SK-N-SH (cell line): ENCODE measurements around the gene PIP4K2B. TPM values are rescaled to one million over a fixed set of nuclear protein-coding genes. Genes with fewer than 3 reads are reported as not detected.

ENCODE experiments used
- CTCF ChIA-PET: fragments of 300-600, 350-600 bp; formaldehyde crosslinking; extraction: SDS; loops from one replicate; lab custom pipeline; 2021; lab: Yijun Ruan, JAX
- POLR2A ChIA-PET: fragments of 350-600 bp; sonication (Branson Sonifier 250); formaldehyde crosslinking; extraction: SDS; loops from one replicate; lab custom pipeline; 2020; ENCODE audit warnings: antibody characterized with exemption, inconsistent platforms; lab: Yijun Ruan, JAX
- DNase-seq: peaks from one replicate; pipeline ENCODE4 v3.0.0; 2012
- H2AFZ ChIP-seq: fragments of 200-600 bp; sonication (generic); 2 replicates; pipeline ENCODE4 v1.8.1; 2016; ENCODE audit warnings: antibody characterized with exemption, mild to moderate bottlenecking, low read depth
- H3F3A ChIP-seq: fragments of 200-600 bp; sonication (generic); replicated peaks from 2 replicates; pipeline ENCODE3; 2016; ENCODE audit warnings: antibody characterized with exemption, mild to moderate bottlenecking; ENCODE audit not compliant: insufficient read depth
- H3K27ac ChIP-seq, 2 experiments: fragments of 200-500 bp in 1 of 2; fragments of 200-600 bp in 1 of 2; sonication (Bioruptor generic) in 1 of 2; sonication (generic), shearing (Covaris generic) in 1 of 2; 2 replicates each; pipeline versions ENCODE4 v1.5.1 to v1.6.1; 2014 to 2016; ENCODE audit warnings: low read depth in 2 of 2, inconsistent platforms in 1 of 2, low read length in 1 of 2, mild to moderate bottlenecking in 1 of 2, mixed read lengths in 1 of 2
- H3K27me3 ChIP-seq: fragments of 200-600 bp; sonication (generic), shearing (Covaris generic); 2 replicates; pipeline ENCODE4 v1.6.1; 2016; ENCODE audit warnings: mixed run types; ENCODE audit not compliant: insufficient read depth
- H3K36me3 ChIP-seq, 2 experiments: fragments of 200-500 bp in 1 of 2; fragments of 200-600 bp in 1 of 2; sonication (Bioruptor generic) in 1 of 2; sonication (generic) in 1 of 2; replicated peaks in 1 of 2; 2 replicates each; pipeline versions ENCODE3 to v1.5.1; 2014 to 2016; ENCODE audit warnings: low read length in 1 of 2, mild to moderate bottlenecking in 1 of 2; ENCODE audit not compliant: insufficient read depth in 2 of 2, control insufficient read depth in 1 of 2
- H3K4me1 ChIP-seq, 2 experiments: fragments of 200-500 bp in 1 of 2; fragments of 200-600 bp in 1 of 2; sonication (Bioruptor generic) in 1 of 2; sonication (generic), shearing (Covaris generic) in 1 of 2; 2 replicates each; pipeline versions ENCODE4 v1.5.1 to v1.6.1; 2014 to 2016; ENCODE audit warnings: low read depth in 1 of 2, low read length in 1 of 2, mixed run types in 1 of 2; ENCODE audit not compliant: insufficient read depth in 2 of 2, control insufficient read depth in 1 of 2
- H3K4me2 ChIP-seq: fragments of 200-600 bp; sonication (generic), shearing (Covaris generic); 2 replicates; pipeline ENCODE4 v1.6.1; 2017; ENCODE audit warnings: mixed run types
- H3K4me3 ChIP-seq, 2 experiments: fragments of 200-500 bp in 1 of 2; fragments of 200-600 bp in 1 of 2; sonication (Bioruptor generic) in 1 of 2; sonication (generic), shearing (Covaris generic) in 1 of 2; 2 replicates each; pipeline versions ENCODE4 v1.5.1 to v1.8.1; 2014 to 2016; ENCODE audit warnings: low read depth in 2 of 2, inconsistent platforms in 1 of 2, low read length in 1 of 2, mild to moderate bottlenecking in 1 of 2, mixed read lengths in 1 of 2, moderate library complexity in 1 of 2
- H3K79me2 ChIP-seq: fragments of 200-600 bp; sonication (generic); 2 replicates; pipeline ENCODE4 v1.8.1; 2017; ENCODE audit warnings: mild to moderate bottlenecking; ENCODE audit not compliant: insufficient read depth
- H3K9ac ChIP-seq: fragments of 200-600 bp; sonication (generic); 2 replicates; pipeline ENCODE4 v1.6.1; 2017; ENCODE audit warnings: mixed run types
- H3K9me2 ChIP-seq: fragments of 200-600 bp; sonication (generic); 2 replicates; pipeline ENCODE4 v1.6.1; 2017; ENCODE audit warnings: mixed run types
- H3K9me3 ChIP-seq: fragments of 200-600 bp; sonication (generic); 2 replicates; pipeline ENCODE4 v1.6.1; 2017; ENCODE audit warnings: mixed run types, mild to moderate bottlenecking, moderate library complexity
- H4K20me1 ChIP-seq: fragments of 200-600 bp; sonication (generic); 2 replicates; pipeline ENCODE4 v1.6.1; 2017; ENCODE audit warnings: mild to moderate bottlenecking, mixed run types; ENCODE audit not compliant: insufficient read depth
- CHD2 ChIP-seq: fragments of 150-350 bp; IDR thresholded peaks from 2 replicates; pipeline ENCODE4 v1.6.1; 2018; ENCODE audit warnings: low read length; ENCODE audit not compliant: partially characterized antibody
- ELF1 ChIP-seq: IDR thresholded peaks from 2 replicates; pipeline ENCODE4 v1.4.0; 2012
- FOXM1 ChIP-seq: IDR thresholded peaks from 2 replicates; pipeline ENCODE4 v1.4.0; 2012; ENCODE audit warnings: low read depth, mild to moderate bottlenecking
- GABPA ChIP-seq: IDR thresholded peaks from 2 replicates; pipeline ENCODE4 v1.4.0; 2012; ENCODE audit warnings: low read depth, mild to moderate bottlenecking
- GATA2 ChIP-seq: sonication (generic); formaldehyde crosslinking; IDR thresholded peaks from 2 replicates; pipeline ENCODE4 v1.5.0; 2020; ENCODE audit warnings: mild to moderate bottlenecking, missing genetic modification reagents
- JUND ChIP-seq: IDR thresholded peaks from 2 replicates; pipeline ENCODE4 v1.4.0; 2012
- MEF2A ChIP-seq: IDR thresholded peaks from 2 replicates; pipeline ENCODE4 v1.4.0; 2012; ENCODE audit warnings: low read depth, borderline replicate concordance
- POLR2AphosphoS5 ChIP-seq: IDR thresholded peaks from 2 replicates; pipeline ENCODE4 v1.6.1; 2012; ENCODE audit warnings: low read depth, low read length
- RCOR1 ChIP-seq: fragments of 150-350 bp; IDR thresholded peaks from 2 replicates; pipeline ENCODE4 v1.6.1; 2017; ENCODE audit warnings: antibody characterized with exemption, low read length
- SIN3A ChIP-seq: IDR thresholded peaks from 2 replicates; pipeline ENCODE4 v1.6.1; 2012; ENCODE audit warnings: low read depth, mild to moderate bottlenecking, low read length, moderate library complexity, borderline replicate concordance
- TEAD4 ChIP-seq: IDR thresholded peaks from 2 replicates; pipeline ENCODE4 v1.4.0; 2012; ENCODE audit warnings: mild to moderate bottlenecking, borderline replicate concordance; ENCODE audit not compliant: insufficient read depth
- WGBS: methylation state at CpG from one replicate; pipeline ENCODE4 v1.1.6; 2017; ENCODE audit warnings: low lambda C conversion rate; 5-methylcytosine and 5-hydroxymethylcytosine counted together
- polyA plus RNA-seq, 3 experiments: library from polyadenylated mRNA; depleted of rRNA; stranded (reverse); fragments of >200 nt; gene quantifications; 2 replicates each; pipeline ENCODE4 v1.2.3, GENCODE V29; 2012
- TF ChIP-seq, protein P1 (sequence below): IDR thresholded peaks from 2 replicates; pipeline ENCODE4 v1.6.1; 2012; ENCODE audit warnings: mild to moderate bottlenecking, low read depth, low read length, moderate library complexity
- TF ChIP-seq, protein P2 (sequence below): fragments of 150-350 bp; IDR thresholded peaks from 2 replicates; pipeline ENCODE4 v1.6.1; 2017; ENCODE audit warnings: antibody characterized with exemption, low read length, low read depth, borderline replicate concordance
- TF ChIP-seq, protein P3 (sequence below): IDR thresholded peaks from 2 replicates; pipeline ENCODE4 v1.4.0; 2012; ENCODE audit warnings: low read depth, borderline replicate concordance

PIP4K2B gene
- polyA plus RNA-seq, 1 of the 3 experiments (the other 2 are of a cell fraction) = 29.8 TPM

DNA sequence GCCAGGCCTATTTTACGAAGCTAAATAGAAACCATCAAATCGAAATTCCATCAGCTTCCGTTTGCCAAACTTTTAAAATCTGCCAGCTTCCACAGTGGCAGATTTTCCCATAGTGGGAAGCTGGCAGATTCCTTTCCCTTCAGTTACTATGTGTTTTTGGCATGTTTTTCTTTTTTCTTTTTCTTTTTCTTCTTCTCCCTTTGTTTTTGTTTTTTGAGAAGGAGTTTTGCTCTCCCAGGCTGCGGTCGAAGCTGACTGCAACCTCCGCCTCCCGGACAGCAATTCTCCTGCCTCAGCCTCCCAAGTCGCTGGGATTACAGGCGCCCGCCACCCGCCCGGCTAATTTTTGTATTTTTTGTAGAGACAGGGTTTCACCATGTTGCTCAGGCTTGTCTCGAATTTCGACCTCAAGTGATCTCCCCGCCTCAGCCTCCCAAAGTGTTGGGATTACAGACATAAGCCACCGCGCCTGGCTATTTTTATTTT is 26.4 kb upstream of the PIP4K2B start:
- H3K79me2 ChIP-seq = peaks cover 42% of the 10 kb centered on the region
- H3K36me3 ChIP-seq = peaks cover 0 to 1% of the 10 kb centered on the region in 2 experiments
- H3K9me2 ChIP-seq = no peaks in the 10 kb centered on the region
- no peaks in the 10 kb centered on the region for H3K27me3 ChIP-seq
- H3K9ac ChIP-seq = peak overlapping the region; percentile 91
- H2AFZ ChIP-seq = peak overlapping the region; percentile 87
- 92% methylated on average over 17 of the region's 17 CpGs for WGBS
- peak overlapping the region; percentile 94 to 97 for H3K27ac ChIP-seq
- DNase-seq = no peak
- POLR2A ChIA-PET = interaction anchor here (2.1 kb wide), 1 partner anchor 28 kb away, joined by 16 read pairs; the partner anchor contains the start of gene RPL23
- H3K4me3 ChIP-seq = peak overlapping the region; percentile 73 to 94
- no peaks in the 10 kb centered on the region for H4K20me1 ChIP-seq
- no peaks in the 10 kb centered on the region for H3K9me3 ChIP-seq
- TF ChIP-seq POLR2AphosphoS5 (no peak), GABPA (no peak), RCOR1 (no peak), SIN3A (no peak), TEAD4 (no peak), GATA2 (CRISPR knock-in tag) (no peak), JUND (no peak), ELF1 (no peak), CHD2 (no peak), FOXM1 (no peak), MEF2A (no peak)
- TF ChIP-seq, protein P1, sequence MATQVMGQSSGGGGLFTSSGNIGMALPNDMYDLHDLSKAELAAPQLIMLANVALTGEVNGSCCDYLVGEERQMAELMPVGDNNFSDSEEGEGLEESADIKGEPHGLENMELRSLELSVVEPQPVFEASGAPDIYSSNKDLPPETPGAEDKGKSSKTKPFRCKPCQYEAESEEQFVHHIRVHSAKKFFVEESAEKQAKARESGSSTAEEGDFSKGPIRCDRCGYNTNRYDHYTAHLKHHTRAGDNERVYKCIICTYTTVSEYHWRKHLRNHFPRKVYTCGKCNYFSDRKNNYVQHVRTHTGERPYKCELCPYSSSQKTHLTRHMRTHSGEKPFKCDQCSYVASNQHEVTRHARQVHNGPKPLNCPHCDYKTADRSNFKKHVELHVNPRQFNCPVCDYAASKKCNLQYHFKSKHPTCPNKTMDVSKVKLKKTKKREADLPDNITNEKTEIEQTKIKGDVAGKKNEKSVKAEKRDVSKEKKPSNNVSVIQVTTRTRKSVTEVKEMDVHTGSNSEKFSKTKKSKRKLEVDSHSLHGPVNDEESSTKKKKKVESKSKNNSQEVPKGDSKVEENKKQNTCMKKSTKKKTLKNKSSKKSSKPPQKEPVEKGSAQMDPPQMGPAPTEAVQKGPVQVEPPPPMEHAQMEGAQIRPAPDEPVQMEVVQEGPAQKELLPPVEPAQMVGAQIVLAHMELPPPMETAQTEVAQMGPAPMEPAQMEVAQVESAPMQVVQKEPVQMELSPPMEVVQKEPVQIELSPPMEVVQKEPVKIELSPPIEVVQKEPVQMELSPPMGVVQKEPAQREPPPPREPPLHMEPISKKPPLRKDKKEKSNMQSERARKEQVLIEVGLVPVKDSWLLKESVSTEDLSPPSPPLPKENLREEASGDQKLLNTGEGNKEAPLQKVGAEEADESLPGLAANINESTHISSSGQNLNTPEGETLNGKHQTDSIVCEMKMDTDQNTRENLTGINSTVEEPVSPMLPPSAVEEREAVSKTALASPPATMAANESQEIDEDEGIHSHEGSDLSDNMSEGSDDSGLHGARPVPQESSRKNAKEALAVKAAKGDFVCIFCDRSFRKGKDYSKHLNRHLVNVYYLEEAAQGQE = no peak
- TF ChIP-seq, protein P2, sequence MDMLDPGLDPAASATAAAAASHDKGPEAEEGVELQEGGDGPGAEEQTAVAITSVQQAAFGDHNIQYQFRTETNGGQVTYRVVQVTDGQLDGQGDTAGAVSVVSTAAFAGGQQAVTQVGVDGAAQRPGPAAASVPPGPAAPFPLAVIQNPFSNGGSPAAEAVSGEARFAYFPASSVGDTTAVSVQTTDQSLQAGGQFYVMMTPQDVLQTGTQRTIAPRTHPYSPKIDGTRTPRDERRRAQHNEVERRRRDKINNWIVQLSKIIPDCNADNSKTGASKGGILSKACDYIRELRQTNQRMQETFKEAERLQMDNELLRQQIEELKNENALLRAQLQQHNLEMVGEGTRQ = no peak
- TF ChIP-seq, protein P3, sequence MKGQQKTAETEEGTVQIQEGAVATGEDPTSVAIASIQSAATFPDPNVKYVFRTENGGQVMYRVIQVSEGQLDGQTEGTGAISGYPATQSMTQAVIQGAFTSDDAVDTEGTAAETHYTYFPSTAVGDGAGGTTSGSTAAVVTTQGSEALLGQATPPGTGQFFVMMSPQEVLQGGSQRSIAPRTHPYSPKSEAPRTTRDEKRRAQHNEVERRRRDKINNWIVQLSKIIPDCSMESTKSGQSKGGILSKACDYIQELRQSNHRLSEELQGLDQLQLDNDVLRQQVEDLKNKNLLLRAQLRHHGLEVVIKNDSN = no peak
- TF ChIP-seq, all 33 proteins: peak for 0
- peaks cover 13% of the 10 kb centered on the region for H3F3A ChIP-seq
- peak overlapping the region; percentile 88 for H3K4me2 ChIP-seq
- CTCF ChIA-PET = interaction anchor here (0.6 to 1.2 kb wide), 3 partner anchors 43 to 316 kb away, joined by 3 to 4 read pairs (median 3); no protein-coding TSS in a partner anchor
- peaks cover 5 to 15% of the 10 kb centered on the region in 2 experiments; a peak in 1 of 4 replicates for H3K4me1 ChIP-seq
